K562 (cell line): ENCODE results near the gene CABP4. TPM values are rescaled to one million over a fixed set of nuclear protein-coding genes. Genes with fewer than 3 reads are reported as not detected.

ENCODE experiments used
- ATAC-seq: fragments of 200-7000 bp; cut with Tn5 transposase; 3 replicates; pipeline ENCODE4 v1.9.1; 2020; ENCODE audit warnings: moderate library complexity
- BruUV-seq: library from RNA; stranded (reverse); fragments of 400-500 nt; replicated peaks from 2 replicates; lab custom pipeline; 2021; lab: Mats Ljungman, UMichigan
- CTCF ChIA-PET: fragments of 300-600 bp; formaldehyde crosslinking; extraction: SDS; loops from one replicate; lab custom pipeline; 2021; ENCODE audit warnings: low intra/inter-chr PET ratio; lab: Yijun Ruan, JAX
- POLR2A ChIA-PET: fragments of 300-600, 350-650 bp; sonication (Branson Sonifier 250); formaldehyde crosslinking; extraction: SDS; loops from one replicate; lab custom pipeline; 2021; ENCODE audit warnings: antibody characterized with exemption, inconsistent platforms; lab: Yijun Ruan, JAX
- DNase-seq, 4 experiments: peaks; one replicate each; pipeline versions ENCODE4 v3.0.0 to v3.0.0-alpha.2; 2011 to 2018; ENCODE audit warnings: low spot score in 3 of 4, mixed read lengths in 3 of 4; ENCODE audit errors: extremely low read depth in 1 of 4
- FAIRE-seq: peaks from 2 replicates; lab custom pipeline; 2011; peaks lifted over from hg19 to GRCh38; lab: Jason Lieb, UNC
- H2AFZ ChIP-seq: 2 replicates; pipeline ENCODE4 v1.6.0; 2011; ENCODE audit warnings: low read depth, low read length, control low read depth, inconsistent platforms
- H3K27ac ChIP-seq: fragments of 200-600 bp; 3 replicates; pipeline ENCODE4 v1.8.0; 2011; ENCODE audit warnings: low read depth, mild to moderate bottlenecking, control low read depth, inconsistent platforms, low read length, moderate library complexity, mixed read lengths; ENCODE audit errors: extremely low read depth
- H3K27me3 ChIP-seq, 2 experiments: fragments of 300-600 bp in 1 of 2; 2 replicates in 1 of 2; 3 replicates in 1 of 2; pipeline versions ENCODE4 v1.6.0 to v1.8.0; 2011; ENCODE audit warnings: inconsistent platforms in 2 of 2, low read length in 2 of 2, mild to moderate bottlenecking in 1 of 2, mixed read lengths in 1 of 2, moderate library complexity in 1 of 2; ENCODE audit not compliant: control insufficient read depth in 2 of 2, insufficient read depth in 2 of 2
- H3K36me3 ChIP-seq: fragments of 300-600 bp; 3 replicates; pipeline ENCODE4 v1.8.0; 2011; ENCODE audit warnings: mild to moderate bottlenecking, low read length, inconsistent platforms; ENCODE audit not compliant: control insufficient read depth, insufficient read depth
- H3K4me1 ChIP-seq, 2 experiments: fragments of 200-600 bp in 1 of 2; replicated peaks in 1 of 2; 2 replicates in 1 of 2; 3 replicates in 1 of 2; pipeline versions ENCODE4 v1.5.1 to v1.8.0; 2011; ENCODE audit warnings: inconsistent platforms in 2 of 2, low read length in 2 of 2, mild to moderate bottlenecking in 1 of 2, mixed read lengths in 1 of 2, moderate library complexity in 1 of 2; ENCODE audit not compliant: control insufficient read depth in 2 of 2, insufficient read depth in 2 of 2
- H3K4me2 ChIP-seq: 2 replicates; pipeline ENCODE4 v1.6.1; 2011; ENCODE audit warnings: low read length, control low read depth, inconsistent platforms, mixed read lengths; ENCODE audit not compliant: insufficient read depth
- H3K4me3 ChIP-seq: fragments of 200-600 bp; sonication (generic), shearing (Covaris generic); 2 replicates; pipeline ENCODE4 v1.5.1; 2016; ENCODE audit warnings: control low read depth, inconsistent platforms
- H3K79me2 ChIP-seq: fragments of 200-600 bp; 3 replicates; pipeline ENCODE4 v1.8.0; 2011; ENCODE audit warnings: low read length, inconsistent platforms; ENCODE audit not compliant: control insufficient read depth, insufficient read depth
- H3K9ac ChIP-seq, 2 experiments: 2 replicates each; pipeline versions ENCODE4 v1.6.0 to v1.6.1; 2011; ENCODE audit warnings: low read depth in 2 of 2, low read length in 2 of 2, control low read depth in 1 of 2, inconsistent platforms in 1 of 2, mild to moderate bottlenecking in 1 of 2, mixed read lengths in 1 of 2; ENCODE audit not compliant: insufficient read depth in 1 of 2
- H3K9me1 ChIP-seq: one replicate; pipeline ENCODE4 v1.6.0; 2011; ENCODE audit warnings: inconsistent platforms, mild to moderate bottlenecking, low read length, moderate library complexity; ENCODE audit not compliant: control insufficient read depth, insufficient read depth
- H3K9me3 ChIP-seq: replicated peaks from 2 replicates; pipeline ENCODE4 v1.5.1; 2011; ENCODE audit warnings: low read depth, low read length, inconsistent platforms; ENCODE audit not compliant: control insufficient read depth, insufficient read depth
- H4K20me1 ChIP-seq: replicated peaks from 2 replicates; pipeline ENCODE4 v1.6.1; 2011; ENCODE audit warnings: low read length, inconsistent platforms, mixed read lengths; ENCODE audit not compliant: control insufficient read depth, insufficient read depth
- ARID4B ChIP-seq: sonication (generic); formaldehyde crosslinking; IDR thresholded peaks from 2 replicates; pipeline ENCODE4 v1.8.0; 2022; ENCODE audit warnings: mild to moderate bottlenecking, missing genetic modification reagents
- ELF2 ChIP-seq: fragments of 250-450 bp; sonication (Bioruptor Pico); IDR thresholded peaks from 2 replicates; pipeline ENCODE4 v1.5.0; 2021; ENCODE audit warnings: mild to moderate bottlenecking
- ERF ChIP-seq: fragments of 450-650 bp; formaldehyde crosslinking; IDR thresholded peaks from 2 replicates; pipeline ENCODE4 v1.4.0; 2020; ENCODE audit warnings: mild to moderate bottlenecking, mixed read lengths
- GTF3C2 ChIP-seq: IDR thresholded peaks from 3 replicates; pipeline ENCODE4 v1.6.1; 2011; ENCODE audit warnings: borderline replicate concordance, mild to moderate bottlenecking, moderate library complexity; ENCODE audit not compliant: insufficient read length; ENCODE audit errors: extremely low read depth
- HNRNPK ChIP-seq: fragments of 200-400 bp; formaldehyde crosslinking; IDR thresholded peaks from one replicate; pipeline ENCODE4 v1.6.1; 2018; ENCODE audit warnings: mild to moderate bottlenecking, low read depth, low read length; ENCODE audit not compliant: poor library complexity, severe bottlenecking
- IRF2 ChIP-seq: sonication (generic); formaldehyde crosslinking; IDR thresholded peaks from 2 replicates; pipeline ENCODE4 v1.8.1; 2022; ENCODE audit warnings: mild to moderate bottlenecking, missing genetic modification reagents
- LEF1 ChIP-seq: fragments of 450-650 bp; IDR thresholded peaks from 2 replicates; pipeline ENCODE4 v1.6.1; 2016; ENCODE audit warnings: mild to moderate bottlenecking
- MCM7 ChIP-seq, 2 experiments: fragments of 450-650 bp; IDR thresholded peaks; 2 replicates each; pipeline ENCODE4 v1.6.1; 2016 to 2018
- NCOA2 ChIP-seq, 2 experiments: fragments of 450-650 bp; IDR thresholded peaks; 2 replicates each; pipeline ENCODE4 v1.6.1; 2018; ENCODE audit warnings: mild to moderate bottlenecking in 2 of 2, moderate library complexity in 1 of 2; ENCODE audit not compliant: partially characterized antibody in 2 of 2
- TEAD1 ChIP-seq, 2 experiments: fragments of 450-650 bp in 1 of 2; sonication (generic) in 1 of 2; formaldehyde crosslinking; IDR thresholded peaks; 2 replicates each; pipeline versions ENCODE4 v1.4.0 to v1.8.0; 2020 to 2022; ENCODE audit warnings: mild to moderate bottlenecking in 2 of 2, missing genetic modification reagents in 1 of 2
- TRIM28 ChIP-seq: fragments of 450-650 bp; IDR thresholded peaks from 2 replicates; pipeline ENCODE4 v1.6.1; 2017
- ZNF717 ChIP-seq: fragments of 250-450 bp; sonication (Bioruptor Pico); IDR thresholded peaks from 2 replicates; pipeline ENCODE4 v1.5.0; 2021
- ZNF76 ChIP-seq: fragments of 250-450 bp; sonication (Bioruptor Pico); IDR thresholded peaks from 2 replicates; pipeline ENCODE4 v1.4.0; 2020; ENCODE audit warnings: mild to moderate bottlenecking, moderate library complexity, borderline replicate concordance
- WGBS: fragments of 100-300 bp; shearing (Covaris generic); methylation state at CpG from one replicate; pipeline ENCODE4 v1.1.6; 2016; ENCODE audit warnings: low coverage, mixed read lengths; ENCODE audit not compliant: insufficient coverage; ENCODE audit errors: missing lambda C conversion rate; 5-methylcytosine and 5-hydroxymethylcytosine counted together
- in situ Hi-C: fragments of 300-500 bp; cut with MboI; formaldehyde crosslinking; loops from 4 replicates; pipeline ENCODE4 v1.15.0; 2018; ENCODE audit warnings: inconsistent platforms, mixed read lengths
- intact Hi-C: fragments of 100-400 bp; cut with micrococcal nuclease; formaldehyde crosslinking; loops from 2 replicates; pipeline ENCODE4 v1.14.2; 2022
- polyA plus RNA-seq, 8 experiments: library from polyadenylated mRNA; depleted of rRNA in 4 of 8; stranded (reverse) in 5 of 8; unstranded in 3 of 8; fragments of >200 nt; fragmentation: Nextera tagmentation in 2 of 8; fragmentation: Illumina TruSeq in 1 of 8; extraction: Ambion mirVana in 2 of 8; extraction: Trizol in 1 of 8; gene quantifications; 2 replicates each; pipeline versions ENCODE4 v1.2.1 to v1.2.3, GENCODE V29; 2011 to 2014; ENCODE audit warnings: inconsistent platforms in 1 of 8, missing spikeins in 1 of 8
- total RNA-seq, 7 experiments: library from RNA; depleted of rRNA in 6 of 7; stranded (reverse); fragments of >200 nt in 6 of 7; fragmentation: Illumina TruSeq in 2 of 7; extraction: Trizol in 2 of 7; gene quantifications; 2 replicates each; pipeline versions ENCODE4 v1.2.1 to v1.2.3, GENCODE V29; 2011 to 2021; ENCODE audit warnings: low replicate concordance in 1 of 7

The CABP4 gene
- total and polyA plus RNA-seq, 9 of the 15 experiments (the other 6 are each of a cell fraction or from before 2014, with no cell fraction given) = 0.11 TPM; not detected in 8

- H3K36me3 ChIP-seq = peaks cover 53% of the 10 kb centered on the region; the same call in 2 of the 3 replicates
- WGBS = 96% methylated on average over 13 of the region's 19 CpGs
- H2AFZ ChIP-seq = no peak overlapping the region
- in situ Hi-C loops = no loop called here
- intact Hi-C loops = loop anchor here (1.0 kb wide), 1 partner anchor 21 kb away; no protein-coding TSS in a partner anchor
- H3K9me3 ChIP-seq = no peaks in the 10 kb centered on the region
- H3K4me3 ChIP-seq = peak overlapping the region; percentile 73; the same call in 1 of the 2 replicates
- H3K9ac ChIP-seq = peak overlapping the region in 1 of 2 experiments; percentile 61; a peak in 2 of 4 replicates
- no peak for ATAC-seq
- POLR2A ChIA-PET = interaction anchor here (0.6 to 1.1 kb wide), 2 partner anchors 13 to 121 kb away, joined by 3 read pairs; no protein-coding TSS in a partner anchor
- H3K79me2 ChIP-seq = peaks cover 33% of the 10 kb centered on the region
- TF ChIP-seq ELF2 (CRISPR knock-in tag) (no peak), HNRNPK (no peak), NCOA2 (IDR thresholded peaks at IDR 0.05; ENCODE audit: partially characterized antibody in 2 of 2) (no peak), ARID4B (CRISPR knock-in tag) (no peak), GTF3C2 (no peak), ZNF76 (CRISPR knock-in tag) (no peak), IRF2 (CRISPR knock-in tag) (no peak), ERF (CRISPR knock-in tag) (no peak), ZNF717 (CRISPR knock-in tag) (no peak), TEAD1 (CRISPR knock-in tag; IDR thresholded peaks at IDR 0.05) (no peak), MCM7 (IDR thresholded peaks at IDR 0.05) (no peak), TRIM28 (no peak), LEF1 (no peak)
- CTCF ChIA-PET = no interaction called here
- no peak overlapping the region for H3K27ac ChIP-seq
- no peak for DNase-seq
- BruUV-seq = no TSS peak
- no peak for FAIRE-seq
- no peaks in the 10 kb centered on the region for H3K27me3 ChIP-seq
- peaks cover 6% of the 10 kb centered on the region for H3K9me1 ChIP-seq
- no peaks in the 10 kb centered on the region for H4K20me1 ChIP-seq
- 0 out of 2 replicates have a peak overlapping the region, but pooled peaks have one; percentile 90 for H3K4me2 ChIP-seq
- peaks cover 24 to 72% of the 10 kb centered on the region in 2 experiments for H3K4me1 ChIP-seq
Observed at GRCh38 chr11:67503119-67504004, 48.2 kb downstream of the CABP4 start.
